GM21717 (cell line): ENCODE measurements around the gene COPA.

Experiments
- ATAC-seq: cut with Tn5 transposase; IDR thresholded peaks from one replicate; pipeline ENCODE4 v1.9.1; 2021; ENCODE audit warnings: mild to moderate bottlenecking, moderate library complexity; ENCODE audit not compliant: unreplicated experiment

The COPA gene

DNA sequence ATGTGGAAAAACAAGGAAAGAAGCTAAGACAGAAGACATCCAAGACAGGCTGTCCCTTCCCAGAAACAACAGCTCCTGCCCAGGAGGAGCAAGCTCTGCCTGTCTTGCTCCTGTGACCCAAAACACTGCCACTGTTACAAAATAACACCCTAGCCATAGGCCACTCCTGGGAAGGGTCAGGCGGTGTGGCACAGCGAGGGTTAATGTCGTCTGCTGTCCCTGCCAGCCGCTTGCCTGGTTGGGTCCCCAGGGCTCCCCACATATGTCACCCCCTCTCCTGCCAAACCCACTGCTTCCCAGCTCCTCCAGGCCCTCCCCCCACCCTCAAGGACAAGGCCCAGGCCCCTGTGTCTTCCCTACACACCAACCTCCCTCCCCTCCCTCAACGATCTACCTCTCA is 20.0 kb upstream of the COPA start:
- ATAC-seq = no peak

DNA sequence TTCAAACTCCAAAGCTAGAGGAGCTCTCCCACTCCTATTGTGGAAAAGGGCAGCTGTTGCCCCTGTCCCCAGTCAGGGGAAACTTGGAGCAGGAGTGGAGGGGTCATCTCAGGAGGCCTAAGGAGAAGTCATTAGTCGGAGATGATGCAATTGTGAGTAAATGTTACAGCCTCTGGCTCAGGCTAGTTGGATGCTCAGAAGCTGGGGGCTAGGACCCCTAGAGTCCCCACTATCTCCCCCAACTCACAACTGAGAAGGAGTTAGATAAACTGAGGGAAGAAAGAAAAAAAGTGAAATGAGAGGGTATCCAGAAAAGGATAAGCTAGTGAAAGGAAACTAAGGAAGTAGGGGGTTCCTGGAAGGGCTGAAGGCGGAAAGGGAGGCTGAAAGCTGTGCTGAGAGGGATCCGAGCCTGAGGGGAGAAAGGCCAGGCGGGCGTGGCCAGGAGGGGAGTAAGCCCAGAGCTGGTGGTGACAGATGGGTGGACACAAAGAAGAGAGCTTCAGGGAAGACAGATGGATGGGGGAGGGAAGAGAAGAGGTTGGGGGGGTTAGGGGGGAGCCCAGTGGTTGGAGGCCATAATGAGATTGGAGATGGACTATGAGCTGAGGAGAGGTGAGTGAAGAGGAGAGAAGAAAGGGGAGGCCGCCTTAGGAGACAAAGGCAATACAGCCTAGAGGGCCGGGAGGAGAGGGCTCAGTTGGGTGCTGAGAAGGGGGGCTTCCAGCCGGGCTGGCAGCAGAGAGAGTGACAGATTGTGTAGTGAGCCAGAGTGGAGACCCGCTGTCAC is 19.3 kb upstream of the COPA start:
- ATAC-seq = no peak

DNA sequence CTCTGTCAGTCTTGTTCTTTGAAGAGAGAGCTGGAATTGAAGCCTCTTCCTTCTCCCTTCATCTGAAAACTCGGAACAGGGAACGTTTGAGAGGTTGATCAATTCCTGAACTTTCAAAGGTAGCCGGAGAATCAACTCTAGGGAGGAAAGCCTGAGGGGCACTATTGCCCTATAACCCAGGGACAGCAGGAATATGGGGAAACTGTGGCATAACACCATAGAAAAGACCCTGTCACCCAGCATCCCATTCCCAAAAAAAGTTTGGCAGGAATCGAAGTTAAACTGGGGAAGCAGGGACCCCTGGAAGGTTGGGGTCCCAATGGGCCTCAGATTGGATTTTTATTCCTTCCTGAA is 18.7 kb upstream of the COPA start:
- no peak for ATAC-seq

DNA sequence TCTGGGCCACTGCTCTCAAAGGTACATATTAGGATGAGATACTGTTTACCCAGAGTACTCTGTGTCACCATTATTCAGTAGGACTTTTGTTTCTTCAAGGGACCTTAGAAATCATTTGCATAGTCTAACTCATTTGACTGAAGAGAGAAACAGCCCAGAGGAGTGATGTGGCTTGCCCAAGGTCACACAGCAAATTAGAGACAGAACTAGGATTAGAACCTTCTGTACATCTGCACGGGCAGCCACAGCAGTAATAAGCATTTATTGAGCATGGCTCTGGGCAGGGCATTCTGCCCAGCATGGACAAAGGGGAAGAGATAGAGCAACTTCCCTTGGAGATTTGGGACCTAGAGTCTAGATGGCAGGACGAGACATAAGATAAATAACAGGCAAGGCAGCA is 18.1 kb upstream of the COPA start:
- no peak for ATAC-seq

DNA sequence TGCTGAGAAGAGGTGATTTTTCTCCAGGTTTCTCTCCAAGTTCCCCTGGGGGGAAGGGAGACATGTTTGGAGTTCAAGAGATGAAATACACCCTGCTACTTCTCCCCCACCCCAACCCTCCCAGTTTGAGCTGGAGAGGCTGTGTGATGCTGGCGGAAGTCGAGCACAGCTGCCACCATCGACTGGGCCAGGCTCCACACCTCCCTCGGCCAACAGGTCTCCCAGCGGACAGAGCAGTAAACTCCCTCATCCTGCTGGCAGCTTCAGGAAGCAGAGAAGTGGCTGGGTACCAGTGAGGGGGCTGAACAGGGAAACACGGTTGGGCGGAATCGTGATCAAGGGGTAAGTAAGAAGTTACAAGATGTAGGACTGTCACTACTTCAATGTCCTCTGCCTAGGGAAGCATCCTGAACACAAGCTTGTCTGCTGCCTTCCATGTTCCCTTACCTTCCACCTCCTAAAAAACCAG is 17.2 kb upstream of the COPA start:
- no peak for ATAC-seq

DNA sequence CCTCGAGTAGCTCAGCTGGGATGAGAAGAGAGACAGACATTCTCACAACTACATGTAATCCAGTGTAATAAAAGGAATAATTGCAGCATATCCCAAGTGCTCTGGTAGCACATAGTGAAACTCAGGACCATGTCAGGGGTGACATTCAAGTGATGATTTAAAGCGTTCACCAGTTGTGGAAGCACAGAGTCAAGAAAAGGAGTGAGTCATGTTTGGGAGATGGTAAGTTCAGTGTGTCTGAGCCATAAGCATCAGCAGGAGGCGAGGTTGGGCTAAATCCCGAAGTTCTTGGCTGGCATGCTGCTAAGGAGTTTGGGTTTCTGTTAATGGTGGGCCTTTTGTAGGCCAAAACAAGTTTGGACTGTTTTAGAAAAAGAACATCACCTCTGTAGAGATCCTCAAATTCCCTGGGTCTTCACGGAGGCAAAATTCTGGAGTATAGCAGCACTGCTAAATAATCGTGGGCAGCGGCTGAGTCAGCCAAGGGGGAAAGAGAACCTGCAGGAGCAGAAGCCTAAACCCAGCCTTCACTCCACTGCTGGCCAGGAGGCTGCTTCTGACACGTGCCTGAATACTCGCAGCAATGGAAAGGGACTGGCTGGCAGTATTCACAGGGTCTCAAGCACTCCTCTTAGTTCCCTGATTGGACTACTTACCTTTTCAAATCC is 16.6 kb upstream of the COPA start:
- ATAC-seq = no peak

DNA sequence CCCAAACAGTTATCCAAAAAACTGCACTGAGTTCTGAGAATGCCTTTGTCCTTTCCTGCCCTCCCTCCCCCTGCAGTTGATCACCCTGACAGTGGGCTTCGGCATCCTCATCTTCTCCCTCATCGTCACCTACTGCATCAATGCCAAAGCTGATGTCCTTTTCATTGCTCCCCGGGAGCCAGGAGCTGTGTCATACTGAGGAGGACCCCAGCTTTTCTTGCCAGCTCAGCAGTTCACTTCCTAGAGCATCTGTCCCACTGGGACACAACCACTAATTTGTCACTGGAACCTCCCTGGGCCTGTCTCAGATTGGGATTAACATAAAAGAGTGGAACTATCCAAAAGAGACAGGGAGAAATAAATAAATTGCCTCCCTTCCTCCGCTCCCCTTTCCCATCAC is 15.0 kb upstream of the COPA start:
- no peak for ATAC-seq

DNA sequence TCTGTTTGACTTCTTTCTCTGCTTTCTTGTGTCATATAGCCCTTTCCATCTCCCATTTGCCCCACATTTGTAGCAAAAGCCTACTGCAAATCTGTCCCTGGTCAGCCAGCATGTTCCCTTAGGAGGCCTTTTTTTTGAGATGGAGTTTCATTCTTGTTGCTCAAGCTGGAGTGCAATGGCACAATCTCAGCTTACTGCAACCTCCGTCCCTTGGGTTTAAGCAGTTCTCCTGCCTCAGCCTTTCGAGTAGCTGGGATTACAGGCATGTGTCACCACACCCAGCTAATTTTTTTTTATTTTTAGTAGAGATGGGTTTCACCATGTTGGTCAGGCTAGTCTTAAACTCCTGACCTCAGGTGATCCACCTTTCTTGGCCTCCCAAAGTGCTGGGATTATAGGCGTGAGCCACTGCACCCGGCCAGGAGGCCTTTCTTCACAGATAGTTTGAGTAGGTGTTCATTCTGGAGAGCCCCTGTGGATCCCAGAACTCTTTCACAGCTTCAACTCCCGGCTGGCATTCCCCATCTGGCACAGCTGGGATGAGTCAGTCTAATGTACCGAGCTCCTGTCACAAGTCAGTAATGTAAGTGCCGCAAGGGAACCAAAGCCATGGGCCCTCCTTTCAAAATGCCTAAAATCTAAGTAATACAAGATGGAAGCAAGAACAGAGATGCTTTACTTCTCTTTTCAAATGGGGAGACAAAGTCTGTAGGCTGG is 14.4 kb upstream of the COPA start:
- ATAC-seq = no peak

DNA sequence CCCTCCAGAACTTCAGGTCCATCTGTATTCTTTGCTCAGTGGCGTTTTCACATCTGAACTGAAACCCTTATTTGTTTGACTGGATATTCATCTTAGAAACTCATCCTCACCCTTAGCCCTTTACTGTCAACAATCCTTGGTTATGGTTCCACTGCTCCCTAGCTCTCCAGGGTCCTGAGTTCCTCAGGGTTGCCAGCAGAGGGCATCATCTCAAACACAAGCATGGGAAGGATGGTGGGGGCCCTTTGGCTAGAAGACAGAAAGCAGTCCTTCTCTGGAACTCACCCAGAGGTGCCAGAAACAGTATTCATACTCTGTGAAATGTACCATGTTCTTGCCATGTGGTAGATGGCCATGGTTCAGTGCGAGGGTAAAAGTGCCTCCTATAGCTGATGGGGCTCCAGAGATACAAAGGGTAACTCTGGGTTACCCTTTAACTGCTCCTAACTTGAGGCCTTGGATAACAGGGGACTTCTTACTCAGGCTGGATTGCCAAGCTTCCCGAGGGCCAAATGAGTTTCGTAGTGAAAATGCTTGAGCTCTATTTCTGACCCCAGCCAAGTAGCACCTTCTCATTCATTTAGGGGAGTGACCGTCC is 11.4 kb upstream of the COPA start:
- ATAC-seq = no peak

DNA sequence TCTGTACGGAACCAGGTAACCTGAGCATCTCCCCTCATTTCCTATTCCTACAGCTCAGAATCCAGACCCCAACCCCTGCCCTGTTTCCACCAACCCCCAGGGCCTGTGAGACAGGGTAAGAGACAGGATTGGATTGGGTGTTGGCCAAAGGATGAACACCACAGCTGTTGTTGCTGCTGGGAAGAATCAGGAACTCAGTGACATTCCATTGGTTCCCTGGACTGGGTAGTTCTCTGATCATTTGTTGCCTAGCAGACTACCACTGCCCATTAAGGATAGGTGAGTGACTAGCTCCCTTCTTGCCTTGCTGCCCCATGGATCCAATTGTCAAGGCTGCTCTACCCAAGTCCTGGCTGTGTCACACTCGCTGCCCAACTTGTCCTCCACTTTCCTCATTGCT is 10.2 kb upstream of the COPA start:
- ATAC-seq = no peak

DNA sequence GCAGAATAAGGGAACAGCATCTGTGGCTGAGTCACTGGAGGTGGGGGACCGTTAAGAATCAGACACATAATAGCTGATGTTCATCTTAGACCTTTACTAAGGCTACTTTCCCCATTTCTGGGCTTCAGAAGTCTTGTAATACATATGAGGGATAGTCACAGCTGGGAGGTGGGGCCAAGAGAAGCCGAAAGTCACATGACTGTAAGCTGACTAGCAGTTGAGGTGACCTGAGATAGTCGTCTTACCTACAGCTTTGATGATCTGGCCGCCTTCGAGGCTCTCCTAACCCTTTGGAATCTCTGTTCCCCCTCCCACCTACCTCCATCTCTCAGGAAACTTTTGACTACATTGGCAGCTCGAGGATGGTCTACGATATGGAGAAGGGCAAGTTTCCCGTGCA is 9.5 kb upstream of the COPA start:
- no peak for ATAC-seq

DNA sequence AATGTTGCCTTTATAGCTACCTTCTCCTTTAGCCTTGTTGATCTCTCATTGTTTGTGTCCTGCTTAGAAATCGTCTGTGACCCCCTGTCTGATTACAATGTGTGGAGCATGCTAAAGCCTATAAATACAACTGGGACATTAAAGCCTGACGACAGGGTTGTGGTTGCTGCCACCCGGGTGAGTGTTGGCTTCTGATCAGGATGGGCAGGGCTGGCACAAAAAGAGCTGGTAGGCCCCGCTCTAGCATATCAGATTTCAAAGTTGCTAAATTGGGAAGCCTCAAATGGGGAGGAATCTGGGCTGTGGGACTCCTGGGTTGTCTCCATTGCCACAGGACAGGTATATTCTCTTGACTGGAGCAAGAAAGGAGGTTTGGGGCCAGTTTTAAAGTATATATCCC is 8.6 kb upstream of the COPA start:
- no peak for ATAC-seq

DNA sequence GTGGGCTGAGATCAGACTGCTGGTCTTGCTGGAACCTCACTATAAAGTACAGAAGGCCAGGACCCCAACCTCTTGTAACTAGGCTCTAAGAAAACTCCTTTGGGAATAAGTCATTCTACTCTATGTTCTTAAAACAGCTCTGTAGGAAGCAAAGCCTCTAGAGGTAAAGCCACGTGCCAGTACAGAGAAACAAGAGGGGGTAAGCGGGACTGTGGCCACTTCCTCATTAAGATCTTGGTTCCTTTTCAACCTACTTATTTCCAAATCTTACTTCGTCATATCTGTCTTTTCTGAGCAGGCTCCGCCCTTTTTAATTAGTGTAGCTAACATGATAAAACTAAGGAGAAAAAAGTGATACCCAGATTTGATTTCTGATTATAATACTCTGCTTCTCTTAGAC is 3.9 kb upstream of the COPA start:
- no peak for ATAC-seq

DNA sequence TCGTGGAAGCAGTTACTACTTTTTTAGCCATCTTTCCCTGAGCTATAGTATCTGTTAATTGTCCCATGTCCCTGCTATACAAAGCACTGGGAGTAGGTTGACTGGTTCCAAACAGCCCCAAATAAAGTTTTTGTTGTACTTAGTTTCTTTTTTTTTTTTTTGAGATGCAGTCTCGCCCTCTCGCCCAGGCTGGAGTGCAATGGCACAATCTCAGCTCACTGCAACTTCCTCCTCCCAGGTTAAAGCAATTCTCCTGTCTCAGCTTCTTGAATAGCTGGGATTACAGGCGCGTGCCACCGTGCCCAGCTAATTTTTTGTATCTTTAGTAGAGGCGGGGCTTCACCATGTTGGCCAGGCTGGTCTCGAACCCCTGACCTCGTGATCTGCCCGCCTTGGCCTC is 3.4 kb upstream of the COPA start:
- no peak for ATAC-seq

DNA sequence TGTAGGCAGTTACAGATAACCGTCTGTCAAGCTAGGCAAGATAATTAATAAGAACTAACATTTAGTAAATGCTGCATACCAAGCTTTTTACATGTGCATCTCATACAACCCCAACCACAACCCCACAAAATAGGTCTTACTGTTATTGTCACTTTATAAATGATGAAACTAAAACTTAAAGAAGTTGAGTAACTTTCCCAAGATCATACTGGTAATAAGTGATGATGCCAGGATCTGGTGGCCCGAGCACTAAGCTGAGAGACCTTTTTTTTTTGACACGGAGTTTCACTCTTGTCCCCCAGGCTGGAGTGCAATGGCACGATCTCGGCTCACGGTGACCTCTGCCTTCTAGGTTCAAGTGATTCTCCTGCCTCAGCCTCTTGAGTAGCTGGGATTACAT is 1.9 kb upstream of the COPA start:
- ATAC-seq = no peak

DNA sequence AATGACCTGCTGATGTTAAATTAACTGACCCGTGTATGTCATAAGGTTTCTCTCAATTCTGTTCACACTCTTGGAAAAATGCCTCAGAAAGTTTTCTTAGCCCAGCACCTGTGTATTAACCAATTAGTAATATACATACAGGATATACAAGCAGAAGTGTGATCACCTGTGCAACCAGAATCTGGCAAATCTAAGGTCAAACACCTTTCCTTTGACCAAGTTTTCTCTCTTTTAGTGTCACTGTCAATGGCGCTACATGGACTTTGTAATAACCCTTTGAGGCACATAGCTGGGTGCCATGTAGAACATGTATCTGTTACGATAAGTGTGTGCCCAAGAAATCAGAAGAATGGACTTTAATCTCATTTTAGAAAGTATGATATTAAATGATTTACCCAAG is 1.2 kb upstream of the COPA start:
- ATAC-seq = no peak

DNA sequence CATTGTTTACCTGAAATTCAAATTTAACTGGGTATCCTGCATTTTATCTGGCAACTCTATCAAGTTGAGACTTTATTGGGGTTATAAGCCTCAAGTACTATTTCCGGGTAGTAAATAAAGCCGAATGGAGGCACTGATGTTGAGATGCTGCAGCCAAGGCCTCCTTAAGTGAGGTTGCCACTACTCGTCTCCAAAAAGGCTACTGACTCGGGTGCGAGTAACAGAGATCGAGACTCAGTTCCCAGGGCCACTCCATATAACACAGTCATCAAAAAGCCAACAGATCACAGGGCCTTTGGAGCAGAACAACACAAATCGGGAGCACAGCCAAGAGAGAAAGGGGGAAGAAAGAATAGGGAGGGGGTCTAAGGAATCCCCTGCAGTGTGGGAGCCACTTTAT is 524 bp downstream of the COPA start:
- ATAC-seq = no peak

DNA sequence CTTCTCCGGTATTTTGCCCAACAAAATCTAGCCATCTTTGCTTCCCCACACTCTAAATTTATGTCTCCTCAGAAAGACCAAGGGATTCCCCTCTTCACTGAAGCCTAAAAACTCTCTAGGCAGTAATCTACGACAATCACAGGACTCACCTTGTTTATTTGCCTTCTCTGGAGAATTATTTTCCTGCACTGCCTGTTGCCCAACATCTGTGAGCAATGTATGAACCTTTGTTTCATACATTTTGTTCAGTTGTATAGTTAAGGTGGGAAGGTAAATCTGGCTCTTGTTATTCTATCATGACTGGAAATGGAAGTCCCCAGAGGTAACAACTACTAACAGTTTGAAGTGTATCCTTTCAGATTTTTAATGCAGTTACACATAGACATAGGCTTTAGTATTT is 2.2 kb downstream of the COPA start:
- ATAC-seq = no peak

DNA sequence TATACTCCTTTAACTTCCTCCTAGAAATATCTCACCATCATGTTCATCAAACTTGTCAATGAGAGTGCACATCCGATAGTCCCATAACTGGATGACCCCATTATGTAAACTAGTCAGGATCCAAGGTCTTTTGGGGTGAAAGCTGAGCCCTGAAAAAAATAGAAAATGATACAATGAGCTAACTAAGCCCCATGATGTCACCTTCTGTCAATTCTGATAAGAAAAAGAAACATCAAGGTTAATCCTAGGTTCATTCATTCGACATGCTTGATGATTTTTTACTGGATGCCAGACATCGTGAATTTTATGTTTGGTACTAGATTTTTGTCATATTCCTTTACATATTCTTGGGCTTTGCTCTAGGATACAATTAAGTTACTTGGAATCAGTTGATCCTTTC is 2.9 kb downstream of the COPA start:
- ATAC-seq = no peak

DNA sequence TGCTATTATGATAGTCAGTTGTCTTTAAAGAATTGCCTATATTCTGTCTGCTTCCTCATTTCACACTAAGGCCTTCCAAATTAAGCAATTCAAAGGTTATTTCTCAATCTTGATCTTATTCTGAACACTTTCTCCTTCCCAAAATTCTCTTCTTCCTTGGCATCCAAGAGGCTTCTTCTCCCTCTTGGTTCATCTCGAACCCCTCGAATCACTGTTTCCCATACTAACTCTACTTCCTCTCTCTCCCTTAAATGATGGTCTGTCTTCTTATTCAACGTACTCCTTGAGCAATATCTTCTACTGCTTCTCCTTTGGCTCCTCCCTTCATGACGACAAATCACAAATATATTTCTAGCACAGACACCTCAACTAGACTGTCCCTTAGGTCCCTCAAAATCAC is 4.5 kb downstream of the COPA start:
- ATAC-seq = no peak

DNA sequence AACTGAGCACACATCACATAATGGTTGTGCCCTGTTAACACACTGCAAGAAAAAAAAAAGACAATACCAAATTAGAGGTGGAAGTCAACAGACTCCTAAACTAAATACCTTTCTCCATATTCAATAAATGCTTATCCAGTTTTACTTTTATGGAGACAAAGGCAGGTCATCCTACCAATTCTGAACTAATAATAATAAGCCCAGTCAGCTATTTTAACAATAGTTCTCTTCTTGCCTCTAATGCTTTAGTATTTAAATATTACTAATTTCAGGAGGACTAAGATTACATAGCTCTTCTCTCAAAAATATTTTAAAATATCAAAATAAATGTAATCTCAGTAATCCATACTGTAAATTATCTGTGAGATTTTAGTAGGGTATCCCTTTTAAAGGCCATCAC is 10.5 kb downstream of the COPA start:
- ATAC-seq = no peak

DNA sequence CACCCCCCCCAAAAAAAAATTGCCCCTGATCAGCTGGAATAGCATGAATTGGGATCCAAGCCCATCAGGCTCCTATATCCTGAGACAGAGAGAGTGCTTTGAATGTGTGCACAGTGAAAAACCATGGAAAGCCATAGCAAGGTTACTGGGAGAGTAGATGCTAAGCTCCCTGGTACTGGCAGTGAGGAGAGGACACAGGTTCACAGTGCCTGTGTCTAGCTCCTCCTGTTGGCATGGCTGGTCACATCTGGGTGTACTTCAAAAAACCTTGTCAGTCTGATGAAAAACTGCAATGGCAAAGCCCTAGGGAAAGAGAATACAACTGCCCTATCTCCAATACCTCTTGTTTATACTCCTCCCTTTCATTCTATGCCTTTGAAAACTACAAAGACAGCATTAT is 12.9 kb downstream of the COPA start:
- ATAC-seq = no peak
